Measurements from ENCODE around the gene ING5.

The ING5 gene

GRCh38 chr2:241673797-241674725 lies 27.8 kb upstream of the ING5 start:
- Histone ChIP-seq H3K36me3 (ENCODE audit: insufficient read depth, low read length) (peaks cover 82% of the 10 kb centered on the region), H3K4me3 (ENCODE audit: low read length) (no peak overlapping the region), H3K27me3 (ENCODE audit: control insufficient read depth, insufficient read depth, low read length) (no peaks in the 10 kb centered on the region), H3K9me3 (replicated peaks; ENCODE audit: low read length) (no peaks in the 10 kb centered on the region), H3K4me2 (ENCODE audit: low read length) (peak overlapping the region; percentile 31), H3K9ac (ENCODE audit: low read depth, low read length) (peak overlapping the region; percentile 23), H3K4me1 (ENCODE audit: control insufficient read depth, insufficient read depth, low read length) (peaks cover 17% of the 10 kb centered on the region)

DNA sequence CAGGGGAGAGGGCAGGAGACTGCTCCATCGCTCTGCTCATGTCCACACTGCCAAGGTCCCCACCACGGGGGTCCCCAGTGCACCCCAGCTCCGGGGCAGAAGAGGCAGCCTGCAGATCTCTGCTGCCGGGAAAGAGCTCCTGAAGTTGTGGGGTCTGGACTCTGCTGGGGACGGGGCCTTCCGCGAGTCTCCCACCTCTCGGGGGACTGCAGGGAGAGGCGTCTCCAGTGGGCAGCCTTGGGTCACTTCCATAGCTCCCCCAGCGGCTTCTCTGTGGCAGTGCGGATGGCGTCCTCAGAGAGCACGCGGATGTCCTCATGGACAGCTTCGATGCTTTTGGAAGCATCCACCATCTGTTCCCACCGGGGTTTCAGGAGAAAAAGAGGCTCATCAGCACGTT lies 26.0 kb upstream of the ING5 start:
- H3K4me3 ChIP-seq (ENCODE audit: low read length) = no peak overlapping the region
- H3K27me3 ChIP-seq (ENCODE audit: control insufficient read depth, insufficient read depth, low read length) = no peaks in the 10 kb centered on the region
- no peak overlapping the region for H3K4me2 ChIP-seq (ENCODE audit: low read length)
- no peak overlapping the region for H3K9ac ChIP-seq (ENCODE audit: low read depth, low read length)
- peaks cover 78% of the 10 kb centered on the region for H3K36me3 ChIP-seq (ENCODE audit: insufficient read depth, low read length)
- peaks cover 27% of the 10 kb centered on the region for H3K4me1 ChIP-seq (ENCODE audit: control insufficient read depth, insufficient read depth, low read length)
- H3K9me3 ChIP-seq (replicated peaks; ENCODE audit: low read length) = no peaks in the 10 kb centered on the region

DNA sequence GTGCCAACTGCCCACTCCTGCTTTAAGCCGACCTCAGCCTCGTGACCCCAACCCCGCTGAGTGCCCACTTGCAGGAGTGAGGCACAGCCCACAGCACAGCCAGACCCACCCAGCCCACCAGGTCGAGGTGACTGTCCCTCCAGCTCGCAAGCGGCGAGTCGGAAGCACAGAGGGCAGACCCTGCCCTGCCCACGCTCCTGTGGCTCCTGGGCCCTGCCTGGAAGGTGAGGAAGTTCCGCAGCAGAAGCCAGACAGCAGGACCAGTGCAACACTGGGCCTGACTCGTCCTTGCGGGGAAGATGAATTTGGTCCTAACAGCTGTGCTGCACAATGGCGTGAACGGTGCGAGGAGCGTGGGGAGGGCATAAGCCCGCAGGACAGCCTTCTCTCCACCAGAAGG lies 25.2 kb upstream of the ING5 start:
- H3K27me3 ChIP-seq (ENCODE audit: control insufficient read depth, insufficient read depth, low read length) = no peaks in the 10 kb centered on the region
- H3K9me3 ChIP-seq (replicated peaks; ENCODE audit: low read length) = no peaks in the 10 kb centered on the region
- H3K4me1 ChIP-seq (ENCODE audit: control insufficient read depth, insufficient read depth, low read length) = peaks cover 35% of the 10 kb centered on the region
- H3K9ac ChIP-seq (ENCODE audit: low read depth, low read length) = no peak overlapping the region
- peaks cover 70% of the 10 kb centered on the region for H3K36me3 ChIP-seq (ENCODE audit: insufficient read depth, low read length)
- H3K4me2 ChIP-seq (ENCODE audit: low read length) = no peak overlapping the region
- no peak overlapping the region for H3K4me3 ChIP-seq (ENCODE audit: low read length)

- H3K27me3 ChIP-seq (ENCODE audit: control insufficient read depth, insufficient read depth, low read length) = no peaks in the 10 kb centered on the region
- H3K4me3 ChIP-seq (ENCODE audit: low read length) = no peak overlapping the region
- peaks cover 42% of the 10 kb centered on the region for H3K4me1 ChIP-seq (ENCODE audit: control insufficient read depth, insufficient read depth, low read length)
- H3K9me3 ChIP-seq (replicated peaks; ENCODE audit: low read length) = no peaks in the 10 kb centered on the region
- peaks cover 69% of the 10 kb centered on the region for H3K36me3 ChIP-seq (ENCODE audit: insufficient read depth, low read length)
- no peak overlapping the region for H3K4me2 ChIP-seq (ENCODE audit: low read length)
- H3K9ac ChIP-seq (ENCODE audit: low read depth, low read length) = no peak overlapping the region
Measured at GRCh38 chr2:241677392-241677791, 24.4 kb upstream of the ING5 start.

DNA sequence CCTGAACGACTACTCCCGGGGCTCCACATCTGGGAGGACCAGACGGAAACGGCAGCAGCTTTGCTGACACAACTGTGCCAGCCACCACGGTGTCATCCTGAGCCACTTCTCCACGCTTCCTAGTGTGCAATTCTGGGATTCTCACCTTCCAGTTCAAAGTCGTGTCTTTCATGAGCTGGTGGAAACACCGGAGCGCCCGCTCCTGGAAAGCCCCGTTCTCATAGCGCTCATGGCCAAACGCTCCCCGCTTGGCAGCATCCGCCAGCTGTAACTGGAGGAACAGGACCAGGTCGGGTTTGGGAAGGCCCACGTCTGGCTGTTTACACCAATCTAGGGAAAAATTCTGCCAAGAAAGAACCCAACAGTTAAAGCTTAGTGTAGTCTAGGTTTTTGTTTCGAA lies 23.5 kb upstream of the ING5 start:
- Histone ChIP-seq H3K9ac (ENCODE audit: low read depth, low read length) (no peak overlapping the region), H3K4me2 (ENCODE audit: low read length) (no peak overlapping the region), H3K27me3 (ENCODE audit: control insufficient read depth, insufficient read depth, low read length) (no peaks in the 10 kb centered on the region), H3K4me3 (ENCODE audit: low read length) (no peak overlapping the region), H3K9me3 (replicated peaks; ENCODE audit: low read length) (no peaks in the 10 kb centered on the region), H3K4me1 (ENCODE audit: control insufficient read depth, insufficient read depth, low read length) (peaks cover 42% of the 10 kb centered on the region), H3K36me3 (ENCODE audit: insufficient read depth, low read length) (peaks cover 69% of the 10 kb centered on the region)

DNA sequence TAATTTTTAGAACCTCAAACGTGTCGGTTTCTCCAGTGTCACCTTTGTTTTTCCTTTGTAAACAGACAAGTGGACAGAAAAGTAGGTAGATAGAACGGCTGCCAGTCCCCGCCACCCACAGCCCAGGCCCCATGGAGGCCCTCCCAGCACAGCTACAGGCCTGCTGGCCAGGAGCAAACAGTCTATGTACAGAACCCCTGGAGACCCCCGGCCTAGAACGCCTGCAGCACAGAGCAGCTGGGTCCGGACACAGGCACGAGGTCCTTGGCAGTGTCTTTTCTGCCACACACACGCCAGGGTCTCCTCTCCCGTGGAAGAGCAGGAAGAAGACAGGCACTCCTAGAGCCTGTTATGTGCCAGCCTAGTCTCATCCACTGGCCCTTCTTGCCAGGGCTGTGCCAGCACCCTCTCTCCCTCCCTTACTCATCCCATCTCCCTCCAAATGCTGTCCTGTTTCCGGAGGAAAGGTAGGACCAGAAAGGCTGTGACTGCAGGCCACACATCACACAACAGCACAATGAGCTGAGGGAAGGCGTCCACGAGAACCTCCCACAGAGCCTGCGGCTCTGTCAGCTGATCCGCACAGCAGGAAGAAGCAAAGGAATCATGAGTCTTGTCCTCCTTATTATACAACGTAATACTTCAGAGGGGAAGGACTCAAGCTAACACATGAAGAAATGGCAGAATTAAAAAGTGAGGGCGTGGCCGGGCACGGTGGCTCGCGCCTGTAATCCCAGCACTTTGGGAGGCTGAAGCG lies 22.9 kb upstream of the ING5 start:
- H3K9ac ChIP-seq (ENCODE audit: low read depth, low read length) = no peak overlapping the region
- H3K9me3 ChIP-seq (replicated peaks; ENCODE audit: low read length) = no peaks in the 10 kb centered on the region
- no peak overlapping the region for H3K4me2 ChIP-seq (ENCODE audit: low read length)
- no peaks in the 10 kb centered on the region for H3K27me3 ChIP-seq (ENCODE audit: control insufficient read depth, insufficient read depth, low read length)
- H3K4me1 ChIP-seq (ENCODE audit: control insufficient read depth, insufficient read depth, low read length) = peaks cover 36% of the 10 kb centered on the region
- H3K36me3 ChIP-seq (ENCODE audit: insufficient read depth, low read length) = peaks cover 70% of the 10 kb centered on the region
- H3K4me3 ChIP-seq (ENCODE audit: low read length) = no peak overlapping the region

GRCh38 chr2:241680044-241680443 lies 21.8 kb upstream of the ING5 start:
- peak overlapping the region; percentile 15 for H3K9ac ChIP-seq (ENCODE audit: low read depth, low read length)
- no peaks in the 10 kb centered on the region for H3K9me3 ChIP-seq (replicated peaks; ENCODE audit: low read length)
- H3K4me3 ChIP-seq (ENCODE audit: low read length) = no peak overlapping the region
- H3K4me1 ChIP-seq (ENCODE audit: control insufficient read depth, insufficient read depth, low read length) = peaks cover 26% of the 10 kb centered on the region
- no peaks in the 10 kb centered on the region for H3K27me3 ChIP-seq (ENCODE audit: control insufficient read depth, insufficient read depth, low read length)
- peaks cover 77% of the 10 kb centered on the region for H3K36me3 ChIP-seq (ENCODE audit: insufficient read depth, low read length)
- peak overlapping the region; percentile 59 for H3K4me2 ChIP-seq (ENCODE audit: low read length)

GRCh38 chr2:241680827-241681599 lies 20.8 kb upstream of the ING5 start:
- Histone ChIP-seq H3K36me3 (ENCODE audit: insufficient read depth, low read length) (peaks cover 68% of the 10 kb centered on the region), H3K27me3 (ENCODE audit: control insufficient read depth, insufficient read depth, low read length) (no peaks in the 10 kb centered on the region), H3K4me1 (ENCODE audit: control insufficient read depth, insufficient read depth, low read length) (peaks cover 30% of the 10 kb centered on the region), H3K9ac (ENCODE audit: low read depth, low read length) (peak overlapping the region; percentile 54), H3K4me2 (ENCODE audit: low read length) (peak overlapping the region; percentile 59), H3K4me3 (ENCODE audit: low read length) (no peak overlapping the region), H3K9me3 (replicated peaks; ENCODE audit: low read length) (no peaks in the 10 kb centered on the region)

GRCh38 chr2:241686324-241686649 lies 15.6 kb upstream of the ING5 start:
- H3K4me1 ChIP-seq (ENCODE audit: control insufficient read depth, insufficient read depth, low read length) = peaks cover 30% of the 10 kb centered on the region
- peak overlapping the region; percentile 90 for H3K4me2 ChIP-seq (ENCODE audit: low read length)
- peaks cover 41% of the 10 kb centered on the region for H3K36me3 ChIP-seq (ENCODE audit: insufficient read depth, low read length)
- H3K9ac ChIP-seq (ENCODE audit: low read depth, low read length) = peak overlapping the region; percentile 95
- H3K27me3 ChIP-seq (ENCODE audit: control insufficient read depth, insufficient read depth, low read length) = no peaks in the 10 kb centered on the region
- peak overlapping the region; percentile 91 for H3K4me3 ChIP-seq (ENCODE audit: low read length)
- no peaks in the 10 kb centered on the region for H3K9me3 ChIP-seq (replicated peaks; ENCODE audit: low read length)

GRCh38 chr2:241686650-241687425 lies 15.0 kb upstream of the ING5 start, which contains the start of gene DTYMK:
DTYMK (minus strand) TSS chr2:241686815; CDS start chr2:241686783, 32 bp downstream.
- Histone ChIP-seq H3K4me2 (ENCODE audit: low read length) (peak within 1 kb of the TSS; percentile 90), H3K4me1 (ENCODE audit: control insufficient read depth, insufficient read depth, low read length) (peaks cover 29% of the 10 kb centered on the region), H3K9me3 (replicated peaks; ENCODE audit: low read length) (no peaks in the 10 kb centered on the region), H3K27me3 (ENCODE audit: control insufficient read depth, insufficient read depth, low read length) (no peaks in the 10 kb centered on the region), H3K9ac (ENCODE audit: low read depth, low read length) (peak within 1 kb of the TSS; percentile 95), H3K4me3 (ENCODE audit: low read length) (peak within 1 kb of the TSS; percentile 91), H3K36me3 (ENCODE audit: insufficient read depth, low read length) (peaks cover 46% of the 10 kb centered on the region)

Measured in skeletal muscle satellite cell (primary cell).